GM12873 (cell line): ENCODE results near the gene ZFAND6.

Experiments
- CTCF ChIP-seq: IDR thresholded peaks from 2 replicates; pipeline ENCODE4 v1.5.1; 2012; ENCODE audit warnings: low read depth, mild to moderate bottlenecking, moderate library complexity, low read length, control low read depth; ENCODE audit not compliant: insufficient read depth; ENCODE audit errors: missing control alignments

Gene ZFAND6

GRCh38 chr15:80121546-80121945 is 62.1 kb downstream of the ZFAND6 start:
- TF ChIP-seq CTCF, result no peak

GRCh38 chr15:80123034-80123433 is 63.6 kb downstream of the ZFAND6 start:
- no peak for TF ChIP-seq CTCF

- TF ChIP-seq CTCF, result no peak
Observed at GRCh38 chr15:80127911-80128310, 68.4 kb downstream of the ZFAND6 start.

GRCh38 chr15:80132382-80132781 is 72.9 kb downstream of the ZFAND6 start:
- TF ChIP-seq CTCF, result no peak

GRCh38 chr15:80136854-80137253 is 77.4 kb downstream of the ZFAND6 start:
- no peak for TF ChIP-seq CTCF

- no peak for TF ChIP-seq CTCF
Observed at GRCh38 chr15:80138961-80139360, 79.5 kb downstream of the ZFAND6 start.

GRCh38 chr15:80140909-80141308 is 81.4 kb downstream of the ZFAND6 start:
- no peak for TF ChIP-seq CTCF
